Measurements from ENCODE around the gene NRXN3. TPM values are rescaled to one million over a fixed set of nuclear protein-coding genes. Genes with fewer than 3 reads are reported as not detected.

Gene NRXN3
- total and polyA plus RNA-seq, 7 donors = 0.06 to 0.74 (median 0.15) TPM

DNA sequence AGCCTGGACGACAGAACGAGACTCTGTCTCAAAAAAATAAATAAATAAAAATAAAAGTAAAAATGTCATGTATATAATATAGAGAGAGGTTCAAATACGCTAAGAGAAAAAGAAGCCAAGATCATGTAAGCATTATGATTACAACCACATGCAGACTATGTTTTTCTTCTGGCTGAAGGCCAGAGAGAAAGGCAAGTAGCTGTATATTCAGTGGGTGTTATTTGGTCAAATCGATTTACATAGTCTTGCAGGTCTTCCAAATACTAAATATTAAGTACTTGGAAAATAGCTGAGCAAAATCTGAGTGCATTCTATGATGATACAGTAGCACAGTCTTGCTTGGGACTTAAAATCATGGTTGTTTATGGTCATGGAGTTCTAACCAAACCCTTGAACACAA is 1283.1 kb downstream of the NRXN3 start:
- Histone ChIP-seq H3K4me1 (no peaks in the 10 kb centered on the region), H3K9me3 (no peaks in the 10 kb centered on the region), H3K36me3 (ENCODE audit: insufficient read depth in 1 of 2, low read depth in 1 of 2) (no peaks in the 10 kb centered on the region), H3K27ac (no peak overlapping the region), H3K4me3 (no peak overlapping the region), H3K27me3 (ENCODE audit: insufficient read depth in 3 of 3, low read length in 2 of 3) (no peaks in the 10 kb centered on the region)
- WGBS, 3 donors = 80 to 85% (median 84%) methylated on average over 4 of the region's 4 CpGs
- ATAC-seq = no peak
- TF ChIP-seq, protein P1, sequence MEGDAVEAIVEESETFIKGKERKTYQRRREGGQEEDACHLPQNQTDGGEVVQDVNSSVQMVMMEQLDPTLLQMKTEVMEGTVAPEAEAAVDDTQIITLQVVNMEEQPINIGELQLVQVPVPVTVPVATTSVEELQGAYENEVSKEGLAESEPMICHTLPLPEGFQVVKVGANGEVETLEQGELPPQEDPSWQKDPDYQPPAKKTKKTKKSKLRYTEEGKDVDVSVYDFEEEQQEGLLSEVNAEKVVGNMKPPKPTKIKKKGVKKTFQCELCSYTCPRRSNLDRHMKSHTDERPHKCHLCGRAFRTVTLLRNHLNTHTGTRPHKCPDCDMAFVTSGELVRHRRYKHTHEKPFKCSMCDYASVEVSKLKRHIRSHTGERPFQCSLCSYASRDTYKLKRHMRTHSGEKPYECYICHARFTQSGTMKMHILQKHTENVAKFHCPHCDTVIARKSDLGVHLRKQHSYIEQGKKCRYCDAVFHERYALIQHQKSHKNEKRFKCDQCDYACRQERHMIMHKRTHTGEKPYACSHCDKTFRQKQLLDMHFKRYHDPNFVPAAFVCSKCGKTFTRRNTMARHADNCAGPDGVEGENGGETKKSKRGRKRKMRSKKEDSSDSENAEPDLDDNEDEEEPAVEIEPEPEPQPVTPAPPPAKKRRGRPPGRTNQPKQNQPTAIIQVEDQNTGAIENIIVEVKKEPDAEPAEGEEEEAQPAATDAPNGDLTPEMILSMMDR (IDR thresholded peaks at IDR 0.05) = no peak
- intact Hi-C loops (cut with DNase I) = no loop called here
- no peak for DNase-seq

DNA sequence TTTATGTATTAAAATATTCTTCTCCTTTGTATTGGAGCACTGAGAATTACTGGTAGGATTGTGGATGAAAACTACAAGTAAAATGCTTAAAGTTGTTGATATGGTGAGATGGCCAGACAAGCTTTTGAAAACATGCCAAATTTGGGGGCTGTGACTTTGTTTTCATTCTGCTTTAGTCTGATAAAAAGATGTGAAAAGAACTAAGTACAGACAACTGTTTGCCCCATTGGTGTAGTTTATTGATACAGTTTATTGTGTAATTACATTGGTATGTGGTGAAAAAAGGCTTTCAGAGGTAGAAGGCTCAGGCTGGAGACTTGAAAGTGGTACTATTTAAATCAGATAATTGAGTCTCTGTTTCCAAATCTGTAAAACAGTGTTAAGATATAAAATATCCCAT is 1294.3 kb downstream of the NRXN3 start:
- ATAC-seq (no peak), DNase-seq (no peak)
- Histone ChIP-seq H3K27me3 (ENCODE audit: insufficient read depth in 3 of 3, low read length in 2 of 3) (no peaks in the 10 kb centered on the region), H3K36me3 (ENCODE audit: insufficient read depth in 1 of 2, low read depth in 1 of 2) (no peaks in the 10 kb centered on the region), H3K4me3 (no peak overlapping the region), H3K4me1 (no peaks in the 10 kb centered on the region), H3K9me3 (no peaks in the 10 kb centered on the region), H3K27ac (no peak overlapping the region)
- TF ChIP-seq, protein P1 (IDR thresholded peaks at IDR 0.05) = no peak
- intact Hi-C loops (cut with DNase I) = no loop called here

DNA sequence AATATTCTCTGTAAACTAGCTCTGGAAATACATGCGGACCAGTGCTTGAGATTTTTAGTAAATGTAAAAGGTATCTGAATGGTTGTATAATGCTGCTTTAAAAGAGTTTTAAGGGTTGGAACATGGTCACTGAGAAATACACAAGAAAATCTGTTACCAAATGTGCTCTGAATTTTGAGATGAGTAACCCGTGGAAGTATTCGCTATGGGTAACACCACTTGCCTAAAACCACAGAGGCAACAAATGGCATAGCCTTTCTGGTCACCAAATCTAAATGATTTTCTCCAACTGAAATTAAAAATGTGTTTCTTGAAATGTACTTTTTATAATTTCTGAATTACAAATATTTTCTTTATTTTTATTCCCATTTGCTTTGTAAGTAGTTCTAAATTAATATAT is 1295.5 kb downstream of the NRXN3 start:
- Histone ChIP-seq H3K4me3 (no peak overlapping the region), H3K27me3 (ENCODE audit: insufficient read depth in 3 of 3, low read length in 2 of 3) (no peaks in the 10 kb centered on the region), H3K4me1 (no peaks in the 10 kb centered on the region), H3K36me3 (ENCODE audit: insufficient read depth in 1 of 2, low read depth in 1 of 2) (no peaks in the 10 kb centered on the region), H3K9me3 (no peaks in the 10 kb centered on the region), H3K27ac (no peak overlapping the region)
- intact Hi-C loops (cut with DNase I) = no loop called here
- TF ChIP-seq, protein P1 (IDR thresholded peaks at IDR 0.05) = no peak
- ATAC-seq = no peak
- DNase-seq = no peak
- WGBS, 3 donors = 77 to 83% (median 79%) methylated on average over 3 of the region's 3 CpGs

DNA sequence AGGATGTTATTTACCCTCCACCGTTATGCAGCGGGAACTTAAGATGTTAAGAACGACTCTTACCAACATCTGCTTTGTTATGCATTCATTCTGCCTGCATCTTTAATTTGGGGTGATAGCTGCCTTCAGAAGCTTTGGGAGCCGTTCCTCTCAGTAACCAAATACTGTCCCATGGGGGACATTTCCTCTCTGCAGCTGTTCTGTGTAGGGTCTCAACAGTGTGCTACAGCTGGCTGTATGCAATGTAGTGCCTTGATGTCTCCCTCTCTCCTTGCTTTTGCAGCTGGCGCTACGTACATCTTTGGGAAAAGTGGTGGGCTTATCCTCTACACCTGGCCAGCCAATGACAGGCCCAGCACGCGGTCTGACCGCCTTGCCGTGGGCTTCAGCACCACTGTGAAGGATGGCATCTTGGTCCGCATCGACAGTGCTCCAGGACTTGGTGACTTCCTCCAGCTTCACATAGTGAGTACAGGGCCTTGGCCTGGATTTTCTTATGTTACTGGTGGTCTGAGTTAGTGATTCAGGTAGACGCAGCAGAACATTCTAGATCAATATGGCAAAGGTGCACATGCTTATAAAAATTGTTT is 1296.9 kb downstream of the NRXN3 start:
- no peaks in the 10 kb centered on the region for H3K36me3 ChIP-seq (ENCODE audit: insufficient read depth in 1 of 2, low read depth in 1 of 2)
- no peaks in the 10 kb centered on the region for H3K9me3 ChIP-seq
- no peak overlapping the region for H3K27ac ChIP-seq
- H3K27me3 ChIP-seq (ENCODE audit: insufficient read depth in 3 of 3, low read length in 2 of 3) = no peaks in the 10 kb centered on the region
- TF ChIP-seq, protein P1 (IDR thresholded peaks at IDR 0.05) = no peak
- no peaks in the 10 kb centered on the region for H3K4me1 ChIP-seq
- DNase-seq (no peak), ATAC-seq (no peak)
- H3K4me3 ChIP-seq = no peak overlapping the region
- intact Hi-C loops (cut with DNase I) = no loop called here
- WGBS, 3 donors = 45 to 66% (median 52%) methylated on average over 13 of the region's 13 CpGs

DNA sequence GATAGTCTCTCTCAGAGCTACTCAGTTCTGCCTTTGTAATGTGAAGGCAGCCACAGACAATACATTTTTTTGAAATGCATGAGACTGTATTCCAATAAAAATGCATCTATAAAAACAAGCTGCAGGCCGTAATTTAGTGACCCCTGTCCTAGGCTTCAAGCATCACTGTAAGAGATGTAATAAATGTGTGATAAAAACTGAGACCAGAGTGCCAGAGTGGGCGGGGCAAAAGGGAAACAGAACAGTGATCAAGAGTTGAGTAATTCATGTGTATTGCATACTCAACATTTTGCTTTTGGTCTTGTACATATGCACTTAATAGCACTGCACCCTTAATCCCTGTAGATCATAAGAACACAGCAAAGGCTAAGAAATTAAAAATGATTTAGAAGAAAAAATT is 1297.7 kb downstream of the NRXN3 start:
- Histone ChIP-seq H3K27ac (no peak overlapping the region), H3K9me3 (no peaks in the 10 kb centered on the region), H3K4me3 (no peak overlapping the region), H3K36me3 (ENCODE audit: insufficient read depth in 1 of 2, low read depth in 1 of 2) (no peaks in the 10 kb centered on the region), H3K4me1 (no peaks in the 10 kb centered on the region), H3K27me3 (ENCODE audit: insufficient read depth in 3 of 3, low read length in 2 of 3) (no peaks in the 10 kb centered on the region)
- no peak for DNase-seq
- TF ChIP-seq, protein P1 (IDR thresholded peaks at IDR 0.05) = no peak
- intact Hi-C loops (cut with DNase I) = no loop called here
- 80 to 90% (median 86%) methylated on average over 2 of the region's 2 CpGs for WGBS, 3 donors
- no peak for ATAC-seq

Data from psoas muscle (tissue), 8 donors.